A673 (cell line): ENCODE results near the gene ZNF419.

Experiments
- CTCF ChIP-seq: fragments of 300-800, 200-600 bp; sonication (generic); conservative IDR thresholded peaks from 2 replicates; pipeline ENCODE4 v1.5.1; 2017; ENCODE audit warnings: low read depth, mild to moderate bottlenecking, antibody characterized with exemption, low read length, moderate library complexity, mixed read lengths
- EZH2 ChIP-seq: fragments of 200-600 bp; sonication (generic); IDR thresholded peaks from 2 replicates; pipeline ENCODE4 v1.6.1; 2017; ENCODE audit warnings: borderline replicate concordance, low read depth, mild to moderate bottlenecking, mixed read lengths, antibody characterized with exemption, low read length; ENCODE audit not compliant: poor library complexity, severe bottlenecking

GRCh38 chr19:57452307-57452706 lies 35.2 kb upstream of the ZNF419 start:
- TF ChIP-seq CTCF (no peak), EZH2 (no peak)
